ENCODE results near the gene DNAH6. TPM values are rescaled to one million over a fixed set of nuclear protein-coding genes. Genes with fewer than 3 reads are reported as not detected.

The DNAH6 gene
- total RNA-seq, 4 donors from 2014 or later = 0.16 to 1.2 (median 0.47) TPM

DNA sequence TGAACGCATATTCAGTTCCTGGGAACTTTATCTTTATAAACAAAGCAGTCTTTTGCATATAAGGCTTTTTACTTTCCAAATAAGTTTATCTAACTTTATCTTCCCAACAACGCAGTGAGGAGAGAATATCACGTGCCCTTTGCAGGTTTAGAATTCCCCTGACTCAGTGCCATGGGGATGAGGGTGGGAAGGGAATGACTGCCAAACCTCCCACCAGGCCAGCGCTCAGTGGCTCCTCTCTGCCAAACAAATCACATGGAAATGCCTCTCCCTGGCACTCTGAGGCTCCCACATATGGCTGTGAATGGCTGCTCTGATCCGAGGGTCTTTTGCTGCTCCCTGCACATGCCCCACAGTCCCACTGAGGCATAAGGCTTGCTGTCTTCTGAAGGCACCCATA lies 158.3 kb downstream of the DNAH6 start:
- H3K9me3 ChIP-seq = no peaks in the 10 kb centered on the region
- no peaks in the 10 kb centered on the region for H3K36me3 ChIP-seq
- no peaks in the 10 kb centered on the region for H3K4me1 ChIP-seq
- no peak overlapping the region for H3K4me3 ChIP-seq
- H3K27me3 ChIP-seq = no peaks in the 10 kb centered on the region
- no peak for DNase-seq (ENCODE audit: low spot score in 2 of 2)
- WGBS = 59% methylated on average over 5 of the region's 5 CpGs
- H3K27ac ChIP-seq = no peak overlapping the region
- no peak for TF ChIP-seq POLR2AphosphoS5 (IDR thresholded peaks at IDR 0.05)
- TF ChIP-seq, protein P1, sequence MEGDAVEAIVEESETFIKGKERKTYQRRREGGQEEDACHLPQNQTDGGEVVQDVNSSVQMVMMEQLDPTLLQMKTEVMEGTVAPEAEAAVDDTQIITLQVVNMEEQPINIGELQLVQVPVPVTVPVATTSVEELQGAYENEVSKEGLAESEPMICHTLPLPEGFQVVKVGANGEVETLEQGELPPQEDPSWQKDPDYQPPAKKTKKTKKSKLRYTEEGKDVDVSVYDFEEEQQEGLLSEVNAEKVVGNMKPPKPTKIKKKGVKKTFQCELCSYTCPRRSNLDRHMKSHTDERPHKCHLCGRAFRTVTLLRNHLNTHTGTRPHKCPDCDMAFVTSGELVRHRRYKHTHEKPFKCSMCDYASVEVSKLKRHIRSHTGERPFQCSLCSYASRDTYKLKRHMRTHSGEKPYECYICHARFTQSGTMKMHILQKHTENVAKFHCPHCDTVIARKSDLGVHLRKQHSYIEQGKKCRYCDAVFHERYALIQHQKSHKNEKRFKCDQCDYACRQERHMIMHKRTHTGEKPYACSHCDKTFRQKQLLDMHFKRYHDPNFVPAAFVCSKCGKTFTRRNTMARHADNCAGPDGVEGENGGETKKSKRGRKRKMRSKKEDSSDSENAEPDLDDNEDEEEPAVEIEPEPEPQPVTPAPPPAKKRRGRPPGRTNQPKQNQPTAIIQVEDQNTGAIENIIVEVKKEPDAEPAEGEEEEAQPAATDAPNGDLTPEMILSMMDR (IDR thresholded peaks at IDR 0.05) = no peak
- no peak for TF ChIP-seq EP300 (IDR thresholded peaks at IDR 0.05)
- TF ChIP-seq POLR2A (IDR thresholded peaks at IDR 0.05) = no peak

DNA sequence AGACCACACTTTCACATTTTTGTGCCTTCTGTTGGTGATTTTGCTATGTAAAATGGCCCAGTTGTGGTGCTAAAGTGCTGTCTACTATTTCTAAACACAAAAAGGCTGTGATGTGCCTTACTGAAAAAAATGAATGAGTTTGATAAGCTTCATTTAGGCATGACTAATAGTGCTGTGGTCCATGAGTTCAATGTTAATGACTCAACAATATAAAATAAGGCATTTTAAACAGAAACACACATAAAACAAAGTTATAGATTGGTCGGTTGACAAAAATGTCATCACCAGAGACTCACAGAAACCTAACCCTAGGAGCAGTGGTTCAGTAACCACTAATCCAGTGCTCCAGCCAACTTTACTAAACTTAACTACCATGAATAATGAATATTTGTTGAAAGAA lies 160.0 kb downstream of the DNAH6 start:
- TF ChIP-seq, protein P1 (IDR thresholded peaks at IDR 0.05) = no peak
- TF ChIP-seq EP300 (IDR thresholded peaks at IDR 0.05) (no peak), POLR2AphosphoS5 (IDR thresholded peaks at IDR 0.05) (no peak), POLR2A (IDR thresholded peaks at IDR 0.05) (no peak)
- 86% methylated on average over 1 of the region's 1 CpG for WGBS
- Histone ChIP-seq H3K27me3 (no peaks in the 10 kb centered on the region), H3K4me1 (no peaks in the 10 kb centered on the region), H3K4me3 (no peak overlapping the region), H3K27ac (no peak overlapping the region), H3K9me3 (no peaks in the 10 kb centered on the region), H3K36me3 (no peaks in the 10 kb centered on the region)
- no peak for DNase-seq (ENCODE audit: low spot score in 2 of 2)

DNA sequence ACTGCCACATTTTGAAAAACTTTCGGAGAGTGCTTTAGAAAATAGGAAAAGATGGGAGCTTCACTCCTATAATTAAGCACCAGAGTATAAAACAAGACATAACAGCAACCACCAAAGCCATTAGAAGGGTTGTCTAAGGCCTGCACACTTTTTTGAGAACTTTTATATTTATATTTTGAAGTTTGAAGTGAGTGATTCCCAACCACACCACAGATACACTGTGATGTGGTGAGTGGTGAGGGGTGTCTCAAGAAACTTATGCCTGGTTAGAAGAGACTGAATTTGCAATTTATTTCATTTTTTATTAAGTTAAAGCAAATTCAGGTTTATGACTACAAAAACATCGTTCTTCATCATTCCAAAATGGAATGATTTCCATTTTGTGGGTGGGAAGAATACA lies 161.9 kb downstream of the DNAH6 start:
- no peaks in the 10 kb centered on the region for H3K27me3 ChIP-seq
- 81% methylated on average over 2 of the region's 2 CpGs for WGBS
- no peak for DNase-seq (ENCODE audit: low spot score in 2 of 2)
- no peaks in the 10 kb centered on the region for H3K4me1 ChIP-seq
- H3K9me3 ChIP-seq = no peaks in the 10 kb centered on the region
- H3K36me3 ChIP-seq = no peaks in the 10 kb centered on the region
- TF ChIP-seq, protein P1 (IDR thresholded peaks at IDR 0.05) = no peak
- TF ChIP-seq POLR2AphosphoS5 (IDR thresholded peaks at IDR 0.05) (no peak), POLR2A (IDR thresholded peaks at IDR 0.05) (no peak), EP300 (IDR thresholded peaks at IDR 0.05) (no peak)
- H3K27ac ChIP-seq = no peak overlapping the region
- no peak overlapping the region for H3K4me3 ChIP-seq

DNA sequence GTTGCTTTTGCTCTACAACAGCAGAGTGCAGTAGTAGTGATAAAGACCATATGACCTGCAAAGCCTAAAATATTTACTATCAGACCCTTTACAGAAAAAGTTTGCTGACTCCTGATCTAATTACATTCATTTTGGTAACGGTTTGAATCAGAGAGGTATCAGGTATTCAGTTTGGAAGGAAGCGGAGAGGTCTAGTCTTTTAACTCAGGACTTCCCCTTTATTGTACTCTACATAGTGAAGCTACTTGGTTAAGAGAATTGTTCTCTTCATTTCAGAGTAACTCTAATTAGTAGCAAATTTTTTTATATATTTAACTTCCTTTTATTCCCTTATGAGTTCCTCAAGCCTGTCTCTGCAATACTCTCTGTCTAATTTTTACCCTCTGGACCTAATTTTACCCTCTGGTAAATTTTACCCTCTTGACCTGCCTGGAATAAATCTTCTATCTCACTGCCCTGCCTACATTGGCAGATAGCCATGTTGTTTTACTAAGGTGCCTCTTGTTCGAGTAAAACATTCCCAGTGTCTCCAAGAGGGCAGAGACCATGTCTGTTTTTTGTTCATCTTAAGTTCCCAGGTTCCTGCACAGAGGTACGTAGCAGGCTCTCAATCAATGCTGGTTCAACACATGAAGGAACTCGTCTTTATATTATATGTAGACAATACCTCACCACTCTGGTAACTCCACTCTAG lies 170.6 kb downstream of the DNAH6 start:
- Histone ChIP-seq H3K36me3 (no peaks in the 10 kb centered on the region), H3K4me3 (no peak overlapping the region), H3K4me1 (no peaks in the 10 kb centered on the region), H3K27me3 (no peaks in the 10 kb centered on the region), H3K27ac (no peak overlapping the region), H3K9me3 (no peaks in the 10 kb centered on the region)
- DNase-seq (ENCODE audit: low spot score in 2 of 2) = no peak
- TF ChIP-seq EP300 (IDR thresholded peaks at IDR 0.05) (no peak), POLR2AphosphoS5 (IDR thresholded peaks at IDR 0.05) (no peak), POLR2A (IDR thresholded peaks at IDR 0.05) (no peak)
- TF ChIP-seq, protein P1 (IDR thresholded peaks at IDR 0.05) = no peak
- 52% methylated on average over 5 of the region's 5 CpGs for WGBS

DNA sequence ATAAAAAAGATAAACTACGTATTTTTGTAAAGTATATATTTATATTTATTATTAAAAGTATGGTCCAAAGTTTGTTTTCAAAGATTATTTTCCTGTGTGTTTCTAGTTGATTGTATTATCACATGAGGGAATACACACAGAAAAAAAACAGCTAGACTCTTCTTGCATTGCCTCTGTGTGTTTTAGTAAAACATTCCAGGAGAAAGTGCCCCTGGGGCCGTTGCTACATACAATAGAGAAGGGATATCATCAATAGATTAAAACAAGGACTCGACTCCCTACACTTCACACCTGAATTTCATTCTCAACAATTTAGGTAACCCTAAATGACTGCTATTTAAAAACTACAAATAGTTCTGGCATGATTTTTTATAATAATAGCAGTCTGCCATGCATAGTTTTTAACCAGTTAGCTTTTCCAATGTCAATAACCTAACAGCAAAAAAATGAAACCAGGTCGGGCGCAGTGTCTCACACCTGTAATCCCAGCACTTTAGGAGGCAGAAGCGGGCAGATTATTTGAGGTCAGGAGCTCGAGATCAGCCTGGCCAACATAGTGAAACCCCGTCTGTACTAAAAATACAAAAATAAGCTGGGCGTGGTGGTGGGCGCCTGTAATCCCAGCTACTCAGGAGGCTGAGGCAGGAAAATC lies 171.3 kb downstream of the DNAH6 start:
- no peak for TF ChIP-seq POLR2AphosphoS5 (IDR thresholded peaks at IDR 0.05)
- TF ChIP-seq EP300 (IDR thresholded peaks at IDR 0.05) = no peak
- TF ChIP-seq, protein P1 (IDR thresholded peaks at IDR 0.05) = no peak
- no peak for TF ChIP-seq POLR2A (IDR thresholded peaks at IDR 0.05)
- no peak for DNase-seq (ENCODE audit: low spot score in 2 of 2)
- Histone ChIP-seq H3K27me3 (no peaks in the 10 kb centered on the region), H3K4me1 (no peaks in the 10 kb centered on the region), H3K4me3 (no peak overlapping the region), H3K27ac (no peak overlapping the region), H3K9me3 (no peaks in the 10 kb centered on the region), H3K36me3 (no peaks in the 10 kb centered on the region)
- 77% methylated on average over 10 of the region's 10 CpGs for WGBS
